SH-SY5Y (cell line): ENCODE data around the gene MYMK.

ENCODE experiments used
- GATA2 ChIP-seq: IDR thresholded peaks from 2 replicates; pipeline ENCODE4 v1.6.1; 2011; ENCODE audit warnings: mild to moderate bottlenecking, low read depth, low read length
- GATA3 ChIP-seq: IDR thresholded peaks from 2 replicates; pipeline ENCODE4 v1.6.1; 2011; ENCODE audit warnings: low read depth, mild to moderate bottlenecking, low read length, moderate library complexity

DNA sequence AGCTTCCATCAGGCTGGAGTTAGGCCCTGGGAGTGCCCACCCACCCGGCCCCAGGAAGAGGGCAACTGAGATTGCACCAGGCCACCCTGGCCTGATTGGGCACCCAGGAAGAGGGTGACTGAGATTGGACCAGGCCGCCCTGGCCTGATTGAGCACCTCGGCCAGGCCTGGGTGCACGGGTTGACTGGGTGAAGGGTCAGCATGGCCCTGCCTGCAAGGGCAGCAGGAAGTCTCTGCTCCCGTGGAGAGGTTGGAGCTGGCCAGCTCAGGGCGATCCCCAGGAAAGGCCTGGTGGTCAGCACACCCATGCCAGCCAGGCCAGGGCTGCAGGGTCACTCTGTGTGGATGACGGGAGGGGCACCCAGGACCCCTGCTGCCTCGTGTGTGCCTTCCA is 21.5 kb upstream of the MYMK start:
- TF ChIP-seq GATA2: no peak
- TF ChIP-seq GATA3: no peak
